Panc1 (cell line): ENCODE data around the gene OR6J1. TPM values are rescaled to one million over a fixed set of nuclear protein-coding genes. Genes with fewer than 3 reads are reported as not detected.
A peak's percentile ranks its signal among the peaks of the same experiment; 100 is the strongest.

Experiments used
- ATAC-seq: fragments of 200-7000 bp; cut with Tn5 transposase; 2 replicates; pipeline ENCODE4 v1.9.1; 2020; ENCODE audit warnings: mild to moderate bottlenecking, moderate library complexity
- BruUV-seq: library from RNA; stranded (reverse); fragments of 400-500 nt; replicated peaks from 2 replicates; lab custom pipeline; 2021; lab: Mats Ljungman, UMichigan
- CTCF ChIA-PET: fragments of 300-600 bp; sonication (Branson Sonifier 250); formaldehyde crosslinking; loops from one replicate; lab custom pipeline; 2022; ENCODE audit warnings: antibody characterized with exemption; lab: Charles Lee
- POLR2A ChIA-PET: fragments of 300-600 bp; sonication (Branson Sonifier 250); formaldehyde crosslinking; loops from one replicate; lab custom pipeline; 2022; ENCODE audit warnings: antibody characterized with exemption; lab: Charles Lee
- DNase-seq: peaks from one replicate; pipeline ENCODE4 v3.0.0-alpha.2; 2010; ENCODE audit warnings: low read depth, low spot score
- H3K27ac ChIP-seq: 2 replicates; pipeline ENCODE4 v1.5.1; 2011; ENCODE audit warnings: mild to moderate bottlenecking, low read length, inconsistent platforms
- H3K27me3 ChIP-seq: fragments of 200-500 bp; sonication (Bioruptor generic); 2 replicates; pipeline ENCODE4 v1.6.0; 2014; ENCODE audit warnings: low read length, inconsistent platforms; ENCODE audit not compliant: control insufficient read depth, insufficient read depth
- H3K36me3 ChIP-seq: fragments of 200-500 bp; sonication (Bioruptor generic); 2 replicates; pipeline ENCODE4 v1.5.1; 2014; ENCODE audit warnings: inconsistent platforms, mild to moderate bottlenecking, low read length, moderate library complexity; ENCODE audit not compliant: control insufficient read depth, insufficient read depth
- H3K4me1 ChIP-seq: 2 replicates; pipeline ENCODE4 v1.5.1; 2011; ENCODE audit warnings: inconsistent platforms, mild to moderate bottlenecking, low read length, moderate library complexity; ENCODE audit not compliant: control insufficient read depth, insufficient read depth
- H3K4me3 ChIP-seq, 2 experiments: 2 replicates each; pipeline ENCODE4 v1.5.1; 2011 to 2012; ENCODE audit warnings: low read depth in 2 of 2, low read length in 2 of 2, mild to moderate bottlenecking in 2 of 2, inconsistent platforms in 1 of 2, moderate library complexity in 1 of 2
- H3K9me3 ChIP-seq: fragments of 200-500 bp; sonication (Bioruptor generic); 2 replicates; pipeline ENCODE4 v1.5.1; 2014; ENCODE audit warnings: low read depth, mild to moderate bottlenecking, inconsistent platforms, low read length, moderate library complexity; ENCODE audit not compliant: control insufficient read depth, insufficient read depth
- CTCF ChIP-seq: fragments of 450-650 bp; IDR thresholded peaks from 2 replicates; pipeline ENCODE4 v1.5.1; 2017; ENCODE audit warnings: mild to moderate bottlenecking
- POLR2AphosphoS5 ChIP-seq: IDR thresholded peaks from 2 replicates; pipeline ENCODE4 v1.6.1; 2012; ENCODE audit warnings: mild to moderate bottlenecking, low read depth, low read length, moderate library complexity
- REST ChIP-seq, 2 experiments: IDR thresholded peaks; 2 replicates each; pipeline ENCODE4 v1.6.1; 2011 to 2012; ENCODE audit warnings: low read depth in 2 of 2, control low read depth in 1 of 2, low read length in 1 of 2, mild to moderate bottlenecking in 1 of 2, moderate library complexity in 1 of 2; ENCODE audit not compliant: insufficient read depth in 1 of 2
- SIN3A ChIP-seq: IDR thresholded peaks from 2 replicates; pipeline ENCODE4 v1.6.1; 2012; ENCODE audit warnings: low read depth, mild to moderate bottlenecking, low read length, moderate library complexity, borderline replicate concordance; ENCODE audit not compliant: insufficient read depth
- TCF7L2 ChIP-seq: IDR thresholded peaks from 2 replicates; pipeline ENCODE4 v1.6.1; 2011; ENCODE audit warnings: mild to moderate bottlenecking, low read depth, low read length, inconsistent platforms
- in situ Hi-C: cut with HindIII; loops from 2 replicates; pipeline ENCODE4 v1.10.0; 2016; ENCODE audit warnings: low sequenced_read_pairs, low pct_unique_long_range_greater_than_20kb
- intact Hi-C: fragments of 100-400 bp; cut with micrococcal nuclease; formaldehyde crosslinking; loops from one replicate; pipeline ENCODE4 v1.10.0; 2022; ENCODE audit not compliant: unreplicated experiment
- total RNA-seq: library from RNA; stranded (reverse); gene quantifications from one replicate; pipeline ENCODE4 v1.2.1, GENCODE V29; 2021; ENCODE audit not compliant: unreplicated experiment

The OR6J1 gene
- total RNA-seq, 1 experiment from 2014 or later, result not detected

- Histone ChIP-seq H3K9me3 (no peaks in the 10 kb centered on the region), H3K4me1 (no peaks in the 10 kb centered on the region), H3K27me3 (no peaks in the 10 kb centered on the region), H3K36me3 (no peaks in the 10 kb centered on the region), H3K4me3 (no peak overlapping the region), H3K27ac (no peak overlapping the region)
- TF ChIP-seq CTCF, result no peak
- no peak for TF ChIP-seq TCF7L2
- peak; percentile 42; the same call in 1 of the 2 replicates for TF ChIP-seq POLR2AphosphoS5
- no peak for TF ChIP-seq SIN3A
- TF ChIP-seq REST (IDR thresholded peaks at IDR 0.05; ENCODE audit: insufficient read depth in 1 of 2, low read depth in 2 of 2, low read length in 1 of 2), result no peak
- no TSS peak for BruUV-seq
- CTCF ChIA-PET, result interaction anchor here (0.5 to 0.7 kb wide), 3 partner anchors 9 to 212 kb away, joined by 3 to 5 read pairs (median 4); no protein-coding TSS in a partner anchor
- POLR2A ChIA-PET, result interaction anchor here (0.5 kb wide), 1 partner anchor 1270 kb away, joined by 3 read pairs; no protein-coding TSS in a partner anchor
- DNase-seq (no peak), ATAC-seq (peak; percentile 78)
- intact Hi-C loops (loop anchor here (5.0 to 10.0 kb wide), 2 partner anchors 94 to 204 kb away; no protein-coding TSS in a partner anchor), in situ Hi-C loops (no loop called here)
Observed at GRCh38 chr14:22650960-22651521, 6.9 kb upstream of the OR6J1 start.

- Histone ChIP-seq H3K36me3 (no peaks in the 10 kb centered on the region), H3K9me3 (no peaks in the 10 kb centered on the region), H3K27ac (no peak overlapping the region), H3K27me3 (no peaks in the 10 kb centered on the region), H3K4me3 (no peak overlapping the region), H3K4me1 (no peaks in the 10 kb centered on the region)
- in situ Hi-C loops (no loop called here), intact Hi-C loops (loop anchor here (5.0 to 10.0 kb wide), 2 partner anchors 93 to 205 kb away; no protein-coding TSS in a partner anchor)
- CTCF ChIA-PET, result interaction anchor here (0.7 kb wide), 1 partner anchor 213 kb away, joined by 4 read pairs; no protein-coding TSS in a partner anchor
- no peak for DNase-seq
- POLR2A ChIA-PET, result no interaction called here
- TF ChIP-seq TCF7L2 (no peak), SIN3A (no peak), CTCF (no peak), REST (IDR thresholded peaks at IDR 0.05; ENCODE audit: insufficient read depth in 1 of 2, low read depth in 2 of 2, low read length in 1 of 2) (no peak), POLR2AphosphoS5 (no peak)
- no peak for ATAC-seq
- no TSS peak for BruUV-seq
Observed at GRCh38 chr14:22650046-22650739, 6.0 kb upstream of the OR6J1 start.
